A549 (cell line): ENCODE measurements around the gene PBX3. TPM values are rescaled to one million over a fixed set of nuclear protein-coding genes. Genes with fewer than 3 reads are reported as not detected.
A peak's percentile ranks its signal among the peaks of the same experiment; 100 is the strongest.

ENCODE experiments used
- ATAC-seq, 2 experiments: fragments of 200-7000 bp in 1 of 2; fragments of >200 bp in 1 of 2; cut with Nextera tagmentation in 1 of 2; cut with Tn5 transposase in 1 of 2; 3 replicates each; pipeline versions ENCODE4 v1.8.0 to v1.9.1; 2018 to 2020; ENCODE audit warnings: mild to moderate bottlenecking in 1 of 2, moderate library complexity in 1 of 2
- CTCF ChIA-PET: fragments of 300-600 bp; sonication (Branson Sonifier 250); formaldehyde crosslinking; extraction: SDS; loops from one replicate; lab custom pipeline; 2021; ENCODE audit warnings: antibody characterized with exemption, inconsistent platforms; lab: Yijun Ruan, JAX
- POLR2A ChIA-PET: fragments of 350-600 bp; formaldehyde crosslinking; extraction: SDS; loops from one replicate; lab custom pipeline; 2021; ENCODE audit warnings: antibody characterized with exemption, inconsistent platforms; lab: Yijun Ruan, JAX
- DNase-seq, 2 experiments: peaks; one replicate each; pipeline versions ENCODE4 v3.0.0 to v3.0.0-alpha.2; 2011 to 2016; ENCODE audit warnings: low read depth in 1 of 2, low spot score in 1 of 2
- FAIRE-seq: peaks from 2 replicates; lab custom pipeline; 2011; peaks lifted over from hg19 to GRCh38; lab: Jason Lieb, UNC
- H3K27ac ChIP-seq, 2 experiments: fragments of >200 bp; sonication (Bioruptor Twin); formaldehyde crosslinking; 3 replicates each; pipeline ENCODE4 v1.5.1; 2016 to 2017
- H3K4me1 ChIP-seq: fragments of >200 bp; sonication (Bioruptor Twin); formaldehyde crosslinking; 3 replicates; pipeline ENCODE4 v1.6.1; 2016
- H3K4me2 ChIP-seq: fragments of >200 bp; sonication (Bioruptor Twin); formaldehyde crosslinking; 3 replicates; pipeline ENCODE4 v1.6.1; 2016
- H3K4me3 ChIP-seq: fragments of >200 bp; sonication (Bioruptor Twin); formaldehyde crosslinking; 3 replicates; pipeline ENCODE4 v1.5.1; 2016
- H3K9me3 ChIP-seq: fragments of >200 bp; sonication (Bioruptor Twin); formaldehyde crosslinking; 3 replicates; pipeline ENCODE4 v1.6.1; 2016
- BHLHE40 ChIP-seq: IDR thresholded peaks from 2 replicates; pipeline ENCODE4 v1.6.1; 2012; ENCODE audit warnings: low read depth, low read length, inconsistent platforms
- CBX2 ChIP-seq: fragments of 200-600 bp; sonication (generic); IDR thresholded peaks from 2 replicates; pipeline ENCODE4 v1.6.1; 2016; ENCODE audit warnings: low read depth, mild to moderate bottlenecking, borderline replicate concordance
- CEBPB ChIP-seq, 2 experiments: fragments of >200 bp in 1 of 2; sonication (Bioruptor Twin) in 1 of 2; formaldehyde crosslinking in 1 of 2; IDR thresholded peaks; 2 replicates each; pipeline ENCODE4 v1.6.1; 2012 to 2016
- CHD2 ChIP-seq: fragments of 150-350 bp; IDR thresholded peaks from 2 replicates; pipeline ENCODE4 v1.6.1; 2014; ENCODE audit warnings: low read length; ENCODE audit not compliant: partially characterized antibody
- EHMT2 ChIP-seq: fragments of 200-600 bp; sonication (generic); IDR thresholded peaks from 2 replicates; pipeline ENCODE4 v1.6.1; 2016; ENCODE audit warnings: antibody characterized with exemption, low read depth, mild to moderate bottlenecking, moderate library complexity
- ESRRA ChIP-seq: fragments of 150-350 bp; IDR thresholded peaks from 2 replicates; pipeline ENCODE4 v1.6.1; 2014; ENCODE audit warnings: mild to moderate bottlenecking, low read length, borderline replicate concordance
- FOSB ChIP-seq: fragments of 250-450 bp; sonication (Bioruptor Pico); IDR thresholded peaks from 2 replicates; pipeline ENCODE4 v1.5.0; 2020; ENCODE audit warnings: mild to moderate bottlenecking, moderate library complexity
- FOXS1 ChIP-seq: fragments of 250-450 bp; sonication (Bioruptor Pico); IDR thresholded peaks from 2 replicates; pipeline ENCODE4 v1.5.0; 2020; ENCODE audit warnings: mild to moderate bottlenecking, moderate library complexity
- HEYL ChIP-seq: fragments of 250-450 bp; sonication (Bioruptor Pico); IDR thresholded peaks from 2 replicates; pipeline ENCODE4 v1.8.0; 2021; ENCODE audit warnings: mild to moderate bottlenecking, moderate library complexity
- JUN ChIP-seq, 2 experiments: fragments of >200 bp; sonication (Bioruptor Twin); formaldehyde crosslinking; IDR thresholded peaks; 2 replicates in 1 of 2; 3 replicates in 1 of 2; pipeline ENCODE4 v1.6.1; 2016 to 2017
- JUNB ChIP-seq: fragments of >200 bp; sonication (Bioruptor Twin); formaldehyde crosslinking; IDR thresholded peaks from 2 replicates; pipeline ENCODE4 v1.6.1; 2016
- MAFK ChIP-seq: fragments of 450-650 bp; IDR thresholded peaks from 2 replicates; pipeline ENCODE4 v1.6.1; 2014; ENCODE audit not compliant: partially characterized antibody
- MAZ ChIP-seq: fragments of 150-350 bp; IDR thresholded peaks from 2 replicates; pipeline ENCODE4 v1.6.1; 2014; ENCODE audit warnings: antibody characterized with exemption, low read depth, low read length, borderline replicate concordance
- MYC ChIP-seq: IDR thresholded peaks from 2 replicates; pipeline ENCODE4 v1.6.1; 2012; ENCODE audit warnings: mild to moderate bottlenecking, inconsistent platforms, low read length, improper control_type of control experiment, borderline replicate concordance
- NFE2L2 ChIP-seq: fragments of 150-350 bp; conservative IDR thresholded peaks from 2 replicates; pipeline ENCODE4 v1.6.1; 2014; ENCODE audit warnings: low read length
- NPAS2 ChIP-seq: fragments of 250-450 bp; sonication (Bioruptor Pico); IDR thresholded peaks from 2 replicates; pipeline ENCODE4 v1.8.0; 2022; ENCODE audit warnings: mild to moderate bottlenecking, moderate library complexity, borderline replicate concordance
- PHF8 ChIP-seq: fragments of 200-600 bp; sonication (generic); IDR thresholded peaks from 2 replicates; pipeline ENCODE4 v1.6.1; 2016; ENCODE audit warnings: low read depth, mild to moderate bottlenecking, antibody characterized with exemption, moderate library complexity, borderline replicate concordance
- POLR2A ChIP-seq: IDR thresholded peaks from 2 replicates; pipeline ENCODE4 v1.6.1; 2012; ENCODE audit warnings: mild to moderate bottlenecking, low read length
- RAD21 ChIP-seq, 2 experiments: fragments of >200 bp in 1 of 2; sonication (Bioruptor Twin) in 1 of 2; formaldehyde crosslinking in 1 of 2; IDR thresholded peaks in 1 of 2; conservative IDR thresholded peaks in 1 of 2; 2 replicates in 1 of 2; 3 replicates in 1 of 2; pipeline ENCODE4 v1.6.1; 2012 to 2018; ENCODE audit warnings: inconsistent platforms in 1 of 2
- RARB ChIP-seq: fragments of 250-450 bp; sonication (Bioruptor Pico); IDR thresholded peaks from 2 replicates; pipeline ENCODE4 v1.8.0; 2021; ENCODE audit warnings: mild to moderate bottlenecking, moderate library complexity
- RCOR1 ChIP-seq: fragments of 150-350 bp; IDR thresholded peaks from 2 replicates; pipeline ENCODE4 v1.6.1; 2014; ENCODE audit warnings: antibody characterized with exemption, low read length, low read depth
- ZC3H11A ChIP-seq: fragments of 450-650 bp; IDR thresholded peaks from 2 replicates; pipeline ENCODE4 v1.6.1; 2014; ENCODE audit warnings: antibody characterized with exemption, mild to moderate bottlenecking
- ZFP36 ChIP-seq: fragments of 450-650 bp; IDR thresholded peaks from 2 replicates; pipeline ENCODE4 v1.6.1; 2014; ENCODE audit warnings: borderline replicate concordance; ENCODE audit not compliant: partially characterized antibody
- WGBS: methylation state at CpG from one replicate; pipeline ENCODE4 v1.1.6; 2017; ENCODE audit errors: missing lambda C conversion rate; 5-methylcytosine and 5-hydroxymethylcytosine counted together
- polyA plus RNA-seq, 4 experiments: library from polyadenylated mRNA; depleted of rRNA in 3 of 4; stranded (reverse); fragments of >200 nt; fragmentation: RNase III in 1 of 4; extraction: RNeasy Plus Mini Kit Qiagen cat#74134 plus additional on column Dnase treatment in 1 of 4; gene quantifications; 2 replicates in 3 of 4; 3 replicates in 1 of 4; pipeline ENCODE4 v1.2.3, GENCODE V29; 2011 to 2017
- TF ChIP-seq, protein P1 (sequence below): fragments of >200 bp; sonication (Bioruptor Twin); formaldehyde crosslinking; IDR thresholded peaks from 3 replicates; pipeline ENCODE4 v1.6.1; 2016
- TF ChIP-seq, protein P2 (sequence below): IDR thresholded peaks from 2 replicates; pipeline ENCODE4 v1.6.1; 2012
- TF ChIP-seq, protein P3 (sequence below): IDR thresholded peaks from 2 replicates; pipeline ENCODE4 v1.6.1; 2012; ENCODE audit warnings: low read depth, borderline replicate concordance
- TF ChIP-seq, protein P4 (sequence below): fragments of 250-450 bp; sonication (Bioruptor Pico); IDR thresholded peaks from 2 replicates; pipeline ENCODE4 v1.5.0; 2020; ENCODE audit warnings: low read depth, mild to moderate bottlenecking, moderate library complexity
- TF ChIP-seq, protein P5 (sequence below): fragments of 450-650 bp; IDR thresholded peaks from 2 replicates; pipeline ENCODE4 v1.6.1; 2014; ENCODE audit warnings: antibody characterized with exemption
- TF ChIP-seq, protein P6 (sequence below): IDR thresholded peaks from 2 replicates; pipeline ENCODE4 v1.6.1; 2012

The PBX3 gene
- polyA plus RNA-seq, 2 of the 4 experiments (the other 2 are of a cell fraction): 10.7 to 23.5 TPM

DNA sequence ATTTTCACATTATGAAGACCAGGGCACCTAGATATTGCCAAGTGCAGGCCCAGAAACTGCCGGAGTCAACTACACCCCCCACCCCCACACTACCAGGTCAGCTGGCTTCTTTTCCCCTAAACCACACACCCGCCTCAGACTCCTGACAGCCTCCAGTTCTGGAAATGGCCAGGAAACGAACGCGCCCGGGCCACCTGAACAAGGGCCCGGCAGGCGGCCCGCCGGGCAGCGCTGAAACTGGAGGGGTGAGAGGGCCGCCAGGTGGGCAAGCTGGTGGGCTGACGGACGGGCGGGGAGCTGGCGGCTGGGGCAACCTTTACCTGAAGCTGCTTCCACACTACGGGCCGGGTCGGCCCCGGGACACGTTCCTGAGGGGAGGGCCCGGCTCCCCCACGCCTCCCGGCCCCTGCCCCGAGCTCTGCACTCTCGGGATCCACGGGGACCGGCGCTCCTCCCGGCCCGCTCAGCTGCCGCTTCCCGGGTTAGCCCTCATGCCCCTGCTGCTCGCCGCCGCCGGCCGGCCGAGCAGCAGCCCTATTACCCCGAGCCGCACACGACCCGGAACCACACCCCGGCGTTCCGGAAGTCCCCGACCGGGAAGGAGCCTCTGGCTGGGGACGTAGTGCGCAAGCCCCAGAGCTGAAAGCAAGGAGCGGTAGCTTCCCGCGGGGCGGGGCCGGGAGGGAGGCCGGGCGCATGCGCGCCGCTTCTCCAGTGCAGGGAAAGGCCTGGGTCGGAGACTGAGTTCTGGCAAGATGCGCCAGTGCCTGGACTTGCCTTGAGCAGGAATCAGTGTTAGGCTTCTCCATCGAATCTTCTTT lies 40.3 kb upstream of the PBX3 start, which contains the start of gene MAPKAP1:
Gene MAPKAP1 (minus strand): TSS at position 558 of the 821 bp plus-strand sequence. CDS start 34,634 bp downstream, outside the sequence.
- FAIRE-seq (no peak), DNase-seq (peak; percentile 93 to 95), ATAC-seq (peak; percentile 100)
- TF ChIP-seq ZFP36: no peak
- TF ChIP-seq MYC: peak; percentile 50; the same call in 1 of the 2 replicates
- TF ChIP-seq, protein P1, sequence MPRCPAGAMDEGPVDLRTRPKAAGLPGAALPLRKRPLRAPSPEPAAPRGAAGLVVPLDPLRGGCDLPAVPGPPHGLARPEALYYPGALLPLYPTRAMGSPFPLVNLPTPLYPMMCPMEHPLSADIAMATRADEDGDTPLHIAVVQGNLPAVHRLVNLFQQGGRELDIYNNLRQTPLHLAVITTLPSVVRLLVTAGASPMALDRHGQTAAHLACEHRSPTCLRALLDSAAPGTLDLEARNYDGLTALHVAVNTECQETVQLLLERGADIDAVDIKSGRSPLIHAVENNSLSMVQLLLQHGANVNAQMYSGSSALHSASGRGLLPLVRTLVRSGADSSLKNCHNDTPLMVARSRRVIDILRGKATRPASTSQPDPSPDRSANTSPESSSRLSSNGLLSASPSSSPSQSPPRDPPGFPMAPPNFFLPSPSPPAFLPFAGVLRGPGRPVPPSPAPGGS: peak; percentile 87
- TF ChIP-seq POLR2A: peak; percentile 78
- TF ChIP-seq NPAS2: no peak
- TF ChIP-seq, protein P2, sequence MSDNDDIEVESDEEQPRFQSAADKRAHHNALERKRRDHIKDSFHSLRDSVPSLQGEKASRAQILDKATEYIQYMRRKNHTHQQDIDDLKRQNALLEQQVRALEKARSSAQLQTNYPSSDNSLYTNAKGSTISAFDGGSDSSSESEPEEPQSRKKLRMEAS: peak; percentile 74
- peak; percentile 51 to 64; a peak in 4 of 5 replicates for TF ChIP-seq JUN (IDR thresholded peaks at IDR 0.05)
- TF ChIP-seq, protein P3, sequence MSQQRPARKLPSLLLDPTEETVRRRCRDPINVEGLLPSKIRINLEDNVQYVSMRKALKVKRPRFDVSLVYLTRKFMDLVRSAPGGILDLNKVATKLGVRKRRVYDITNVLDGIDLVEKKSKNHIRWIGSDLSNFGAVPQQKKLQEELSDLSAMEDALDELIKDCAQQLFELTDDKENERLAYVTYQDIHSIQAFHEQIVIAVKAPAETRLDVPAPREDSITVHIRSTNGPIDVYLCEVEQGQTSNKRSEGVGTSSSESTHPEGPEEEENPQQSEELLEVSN: no peak; the same call in 1 of the 2 replicates
- no peak for TF ChIP-seq CBX2
- TF ChIP-seq PHF8: peak; percentile 86; the same call in 1 of the 2 replicates
- no peak for TF ChIP-seq RARB (CRISPR knock-in tag)
- peak; percentile 87 for TF ChIP-seq MAZ
- no peak for TF ChIP-seq FOSB (CRISPR knock-in tag)
- peak within 1 kb of the TSS; percentile 92 to 93 for H3K27ac ChIP-seq
- peak within 1 kb of the TSS; percentile 79 for H3K4me3 ChIP-seq
- H3K4me2 ChIP-seq: peak within 1 kb of the TSS; percentile 97
- 4% methylated on average over 53 of the region's 63 CpGs for WGBS
- CTCF ChIA-PET: interaction anchor here (1.0 to 1.1 kb wide), 4 partner anchors 25 to 299 kb away, joined by 3 to 4 read pairs (median 3); no protein-coding TSS in a partner anchor
- H3K9me3 ChIP-seq: no peaks in the 10 kb centered on the region
- POLR2A ChIA-PET: interaction anchor here (0.6 to 1.7 kb wide), 19 partner anchors 8 to 291 kb away, joined by 3 to 17 read pairs (median 4); no protein-coding TSS in a partner anchor
- H3K4me1 ChIP-seq: peaks cover 17% of the 10 kb centered on the region

DNA sequence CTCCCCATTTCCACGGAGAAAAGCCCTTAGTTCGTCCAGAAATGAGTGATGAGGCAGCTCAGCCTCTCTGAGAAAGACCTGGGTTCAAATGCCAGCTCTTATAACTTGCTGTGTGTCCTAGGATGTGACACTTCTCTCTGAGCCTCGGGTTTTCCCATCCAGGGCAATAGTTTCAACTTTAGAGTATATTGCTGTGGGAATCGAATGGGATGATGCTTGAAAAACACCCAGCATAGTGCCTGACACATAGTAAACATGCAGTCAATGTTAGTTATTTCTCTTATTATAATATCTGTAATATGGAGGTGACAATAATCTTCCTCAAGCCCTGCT lies 39.7 kb upstream of the PBX3 start:
- peaks cover 17% of the 10 kb centered on the region for H3K4me1 ChIP-seq
- H3K4me3 ChIP-seq: peak overlapping the region; percentile 79

More for the DNA sequence above, 39.7 kb upstream of the PBX3 start:
- 1% methylated on average over 4 of the region's 4 CpGs for whole genome bisulfite sequencing
- ChIA-PET POLR2A (interaction anchor here (0.9 to 1.7 kb wide), 15 partner anchors 8 to 292 kb away, joined by 3 to 17 read pairs (median 5); no protein-coding TSS in a partner anchor), CTCF (interaction anchor here (1.0 kb wide), 3 partner anchors 24 to 300 kb away, joined by 3 to 4 read pairs (median 3); no protein-coding TSS in a partner anchor)
- DNase-seq (peak in 1 of 2 experiments; percentile 7), ATAC-seq (peak; percentile 26 to 40), FAIRE-seq (no peak)
- Histone ChIP-seq H3K27ac (peak overlapping the region; percentile 92 to 93), H3K9me3 (no peaks in the 10 kb centered on the region), H3K4me2 (peak overlapping the region; percentile 74)
- TF ChIP-seq, protein P3: no peak
- TF ChIP-seq RAD21 (conservative IDR thresholded peaks at IDR 0.05 in 1 of 2, IDR thresholded peaks at IDR 0.05 in 1 of 2): no peak
- TF ChIP-seq, protein P4, sequence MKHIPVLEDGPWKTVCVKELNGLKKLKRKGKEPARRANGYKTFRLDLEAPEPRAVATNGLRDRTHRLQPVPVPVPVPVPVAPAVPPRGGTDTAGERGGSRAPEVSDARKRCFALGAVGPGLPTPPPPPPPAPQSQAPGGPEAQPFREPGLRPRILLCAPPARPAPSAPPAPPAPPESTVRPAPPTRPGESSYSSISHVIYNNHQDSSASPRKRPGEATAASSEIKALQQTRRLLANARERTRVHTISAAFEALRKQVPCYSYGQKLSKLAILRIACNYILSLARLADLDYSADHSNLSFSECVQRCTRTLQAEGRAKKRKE (CRISPR knock-in tag): no peak
- no peak for TF ChIP-seq ESRRA
- TF ChIP-seq, protein P5, sequence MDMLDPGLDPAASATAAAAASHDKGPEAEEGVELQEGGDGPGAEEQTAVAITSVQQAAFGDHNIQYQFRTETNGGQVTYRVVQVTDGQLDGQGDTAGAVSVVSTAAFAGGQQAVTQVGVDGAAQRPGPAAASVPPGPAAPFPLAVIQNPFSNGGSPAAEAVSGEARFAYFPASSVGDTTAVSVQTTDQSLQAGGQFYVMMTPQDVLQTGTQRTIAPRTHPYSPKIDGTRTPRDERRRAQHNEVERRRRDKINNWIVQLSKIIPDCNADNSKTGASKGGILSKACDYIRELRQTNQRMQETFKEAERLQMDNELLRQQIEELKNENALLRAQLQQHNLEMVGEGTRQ: no peak
- TF ChIP-seq, protein P6, sequence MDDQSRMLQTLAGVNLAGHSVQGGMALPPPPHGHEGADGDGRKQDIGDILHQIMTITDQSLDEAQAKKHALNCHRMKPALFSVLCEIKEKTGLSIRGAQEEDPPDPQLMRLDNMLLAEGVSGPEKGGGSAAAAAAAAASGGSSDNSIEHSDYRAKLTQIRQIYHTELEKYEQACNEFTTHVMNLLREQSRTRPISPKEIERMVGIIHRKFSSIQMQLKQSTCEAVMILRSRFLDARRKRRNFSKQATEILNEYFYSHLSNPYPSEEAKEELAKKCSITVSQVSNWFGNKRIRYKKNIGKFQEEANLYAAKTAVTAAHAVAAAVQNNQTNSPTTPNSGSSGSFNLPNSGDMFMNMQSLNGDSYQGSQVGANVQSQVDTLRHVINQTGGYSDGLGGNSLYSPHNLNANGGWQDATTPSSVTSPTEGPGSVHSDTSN: no peak
- TF ChIP-seq CHD2: no peak
- no peak for TF ChIP-seq CEBPB (IDR thresholded peaks at IDR 0.05)
- TF ChIP-seq BHLHE40: no peak
- no peak for TF ChIP-seq MAFK
- TF ChIP-seq FOXS1 (CRISPR knock-in tag): no peak
- no peak for TF ChIP-seq HEYL
- no peak for TF ChIP-seq ZC3H11A
- no peak for TF ChIP-seq EHMT2
- TF ChIP-seq JUN (IDR thresholded peaks at IDR 0.05): no peak; a peak in 1 of 5 replicates
- TF ChIP-seq NFE2L2: no peak
- no peak for TF ChIP-seq RCOR1
- TF ChIP-seq JUNB: no peak
